Fibroblast of lung (primary cell): ENCODE measurements around the gene FKBP8. TPM values are rescaled to one million over a fixed set of nuclear protein-coding genes. Genes with fewer than 3 reads are reported as not detected.

ENCODE experiments used
- DNase-seq, 2 donors: peaks; one replicate each; pipeline versions ENCODE4 v3.0.0 to v3.0.0-alpha.2; 2010; ENCODE audit warnings: low read depth in 2 of 2
- H2AFZ ChIP-seq: 2 replicates; pipeline ENCODE4 v1.5.1; 2012; ENCODE audit warnings: low read length, control low read depth, inconsistent platforms
- H3K27ac ChIP-seq: 2 replicates; pipeline ENCODE4 v1.5.1; 2011; ENCODE audit warnings: low read length, control low read depth; ENCODE audit not compliant: insufficient read depth
- H3K27me3 ChIP-seq: 2 replicates; pipeline ENCODE4 v1.5.1; 2011; ENCODE audit warnings: mild to moderate bottlenecking, low read length; ENCODE audit not compliant: control insufficient read depth, insufficient read depth
- H3K36me3 ChIP-seq: 2 replicates; pipeline ENCODE4 v1.5.1; 2011; ENCODE audit warnings: low read length; ENCODE audit not compliant: control insufficient read depth, insufficient read depth
- H3K4me1 ChIP-seq: 2 replicates; pipeline ENCODE4 v1.5.1; 2011; ENCODE audit warnings: low read length; ENCODE audit not compliant: control insufficient read depth, insufficient read depth; ENCODE audit errors: extremely low read depth
- H3K4me2 ChIP-seq: 2 replicates; pipeline ENCODE4 v1.5.1; 2011; ENCODE audit warnings: low read length, control low read depth; ENCODE audit not compliant: insufficient read depth; ENCODE audit errors: extremely low read depth
- H3K4me3 ChIP-seq, 4 experiments: fragments of 200-600 bp in 1 of 4; sonication (generic) in 1 of 4; replicated peaks in 1 of 4; 2 replicates each; pipeline ENCODE4 v1.5.1; 2011 to 2016; ENCODE audit warnings: low read length in 4 of 4, low read depth in 3 of 4, mild to moderate bottlenecking in 3 of 4, control low read depth in 2 of 4, inconsistent platforms in 1 of 4, mixed read lengths in 1 of 4; ENCODE audit not compliant: insufficient read depth in 1 of 4; ENCODE audit errors: control extremely low read depth in 1 of 4
- H3K79me2 ChIP-seq: 2 replicates; pipeline ENCODE4 v1.5.1; 2012; ENCODE audit warnings: mild to moderate bottlenecking, low read length, inconsistent platforms; ENCODE audit not compliant: control insufficient read depth, insufficient read depth
- H3K9ac ChIP-seq: 2 replicates; pipeline ENCODE4 v1.5.1; 2011; ENCODE audit warnings: mild to moderate bottlenecking, low read length, control low read depth; ENCODE audit not compliant: insufficient read depth
- H3K9me3 ChIP-seq: 2 replicates; pipeline ENCODE4 v1.5.1; 2012; ENCODE audit warnings: low read depth, low read length; ENCODE audit not compliant: control insufficient read depth, insufficient read depth
- H4K20me1 ChIP-seq: 2 replicates; pipeline ENCODE4 v1.5.1; 2011; ENCODE audit warnings: low read length; ENCODE audit not compliant: control insufficient read depth, insufficient read depth; ENCODE audit errors: extremely low read depth
- CTCF ChIP-seq, 2 donors: IDR thresholded peaks in 1 of 2; conservative IDR thresholded peaks in 1 of 2; 1 replicate in 1 of 2; 2 replicates in 1 of 2; pipeline ENCODE4 v1.5.1; 2011 to 2012; ENCODE audit warnings: low read length in 2 of 2, control low read depth in 1 of 2, inconsistent platforms in 1 of 2, low read depth in 1 of 2, mild to moderate bottlenecking in 1 of 2
- EZH2 ChIP-seq: IDR thresholded peaks from 2 replicates; pipeline ENCODE4 v1.5.1; 2012; ENCODE audit warnings: low read length, control low read depth, mild to moderate bottlenecking; ENCODE audit errors: missing control alignments
- polyA plus RNA-seq, 2 donors: library from polyadenylated mRNA; depleted of rRNA in 1 of 2; stranded (reverse) in 1 of 2; unstranded in 1 of 2; fragments of >200 nt; gene quantifications; 2 replicates each; pipeline ENCODE4 v1.2.1, GENCODE V29; 2011 to 2012; ENCODE audit warnings: missing spikeins in 1 of 2
- total RNA-seq: library from RNA; depleted of rRNA; stranded (reverse); fragments of >200 nt; gene quantifications from 2 replicates; pipeline ENCODE4 v1.2.1, GENCODE V29; 2014

FKBP8 gene
- total and polyA plus RNA-seq, 2 donors (not counting 1 experiment from before 2014, with no cell fraction given), result 135 to 289 TPM

GRCh38 chr19:18539372-18539771 lies 4.0 kb downstream of the FKBP8 start:
- Histone ChIP-seq H4K20me1 (no peaks in the 10 kb centered on the region), H3K36me3 (peaks cover 27% of the 10 kb centered on the region), H3K27ac (no peak overlapping the region), H3K4me2 (no peak overlapping the region), H3K4me3 (no peak overlapping the region), H3K9me3 (no peaks in the 10 kb centered on the region), H3K9ac (no peak overlapping the region), H3K27me3 (no peaks in the 10 kb centered on the region), H3K79me2 (peaks cover 15% of the 10 kb centered on the region), H2AFZ (no peak overlapping the region), H3K4me1 (peaks cover 4% of the 10 kb centered on the region)
- no peak for DNase-seq
- TF ChIP-seq EZH2 (no peak), CTCF (conservative IDR thresholded peaks at IDR 0.05 in 1 of 2, IDR thresholded peaks at IDR 0.05 in 1 of 2; ENCODE audit: low read depth in 1 of 2, low read length in 2 of 2) (no peak)

- TF ChIP-seq EZH2 (no peak), CTCF (conservative IDR thresholded peaks at IDR 0.05 in 1 of 2, IDR thresholded peaks at IDR 0.05 in 1 of 2; ENCODE audit: low read depth in 1 of 2, low read length in 2 of 2) (no peak)
- Histone ChIP-seq H2AFZ (no peak overlapping the region), H3K27ac (no peak overlapping the region), H3K27me3 (no peaks in the 10 kb centered on the region), H4K20me1 (no peaks in the 10 kb centered on the region), H3K9ac (no peak overlapping the region), H3K79me2 (peaks cover 15% of the 10 kb centered on the region), H3K36me3 (peaks cover 30% of the 10 kb centered on the region), H3K4me1 (peaks cover 2% of the 10 kb centered on the region), H3K4me3 (no peak overlapping the region), H3K9me3 (no peaks in the 10 kb centered on the region), H3K4me2 (no peak overlapping the region)
- no peak for DNase-seq
These were observed 5.3 kb downstream of the FKBP8 start for GRCh38 chr19:18538115-18538514.

GRCh38 chr19:18537431-18537830 lies 5.9 kb downstream of the FKBP8 start:
- H3K79me2 ChIP-seq, result peaks cover 12% of the 10 kb centered on the region
- no peak overlapping the region for H3K4me3 ChIP-seq
- no peaks in the 10 kb centered on the region for H4K20me1 ChIP-seq
- no peak for DNase-seq
- no peak overlapping the region for H3K4me2 ChIP-seq
- no peak overlapping the region for H3K27ac ChIP-seq
- H3K36me3 ChIP-seq, result peaks cover 31% of the 10 kb centered on the region
- no peak overlapping the region for H2AFZ ChIP-seq
- H3K4me1 ChIP-seq, result peaks cover 2% of the 10 kb centered on the region
- H3K27me3 ChIP-seq, result no peaks in the 10 kb centered on the region
- TF ChIP-seq CTCF (conservative IDR thresholded peaks at IDR 0.05 in 1 of 2, IDR thresholded peaks at IDR 0.05 in 1 of 2; ENCODE audit: low read depth in 1 of 2, low read length in 2 of 2), result no peak
- TF ChIP-seq EZH2, result no peak
- no peak overlapping the region for H3K9ac ChIP-seq
- no peaks in the 10 kb centered on the region for H3K9me3 ChIP-seq
